H1 (cell line): ENCODE results near the gene NMU. TPM values are rescaled to one million over a fixed set of nuclear protein-coding genes. Genes with fewer than 3 reads are reported as not detected.

Experiments used
- TAF1 ChIP-seq: IDR thresholded peaks from 2 replicates; pipeline ENCODE4 v1.6.1; 2011; ENCODE audit warnings: mild to moderate bottlenecking, low read depth, low read length
- polyA plus RNA-seq, 7 experiments: library from polyadenylated mRNA; depleted of rRNA in 3 of 7; stranded (reverse) in 5 of 7; unstranded in 2 of 7; fragments of >200 nt in 5 of 7; fragments of 200-250 nt in 2 of 7; gene quantifications; 1 replicate in 5 of 7; 2 replicates in 1 of 7; 4 replicates in 1 of 7; pipeline versions ENCODE4 v1.2.1 to v1.2.3, GENCODE V29; 2011 to 2013; ENCODE audit warnings: missing spikeins in 2 of 7, mixed read lengths in 2 of 7
- total RNA-seq: library from RNA; stranded (reverse); fragmentation: NEBNext Ultra II Directional; extraction: Animal tissue kit (Norgen Biotek cat#: 25700); gene quantifications from 2 replicates; pipeline ENCODE4 v1.2.1, GENCODE V29; 2021

Gene NMU
- total and polyA plus RNA-seq, 2 of the 8 experiments (the other 6 are each of a cell fraction or from before 2014, with no cell fraction given) = 30.5 to 50.4 TPM

GRCh38 chr4:55661398-55662056 lies 25.4 kb upstream of the NMU start (continued):
- no peak for TF ChIP-seq TAF1
